Neutrophil (primary cell): Measurements from ENCODE around the gene PDCD1.

Experiments
- H3K27ac ChIP-seq: fragments of 200-600 bp; sonication (generic); 2 replicates; pipeline ENCODE4 v1.5.1; 2016; ENCODE audit warnings: mild to moderate bottlenecking, moderate library complexity
- H3K27me3 ChIP-seq: fragments of 200-600 bp; sonication (generic); 2 replicates; pipeline ENCODE4 v1.6.0; 2016; ENCODE audit warnings: mild to moderate bottlenecking
- H3K36me3 ChIP-seq: fragments of 200-600 bp; sonication (generic); 2 replicates; pipeline ENCODE4 v1.5.1; 2017
- H3K4me1 ChIP-seq, 2 experiments: fragments of 200-600 bp in 1 of 2; sonication (generic) in 1 of 2; 1 replicate in 1 of 2; 2 replicates in 1 of 2; pipeline versions ENCODE4 v1.5.1 to v1.6.1; 2013 to 2016; ENCODE audit warnings: low read depth in 1 of 2, low read length in 1 of 2, mild to moderate bottlenecking in 1 of 2, moderate library complexity in 1 of 2; ENCODE audit not compliant: control insufficient read depth in 1 of 2, insufficient read depth in 1 of 2
- H3K4me3 ChIP-seq, 2 experiments: fragments of 200-600 bp in 1 of 2; sonication (generic) in 1 of 2; 1 replicate in 1 of 2; 2 replicates in 1 of 2; pipeline ENCODE4 v1.5.1; 2013 to 2016; ENCODE audit warnings: low read depth in 1 of 2, low read length in 1 of 2, mild to moderate bottlenecking in 1 of 2, moderate library complexity in 1 of 2
- H3K9me3 ChIP-seq: fragments of 200-600 bp; sonication (generic); 2 replicates; pipeline ENCODE4 v1.5.1; 2016
- TF ChIP-seq, protein P1 (sequence below): fragments of 200-600 bp; sonication (generic); IDR thresholded peaks from 2 replicates; pipeline ENCODE4 v1.5.1; 2016; ENCODE audit warnings: antibody characterized with exemption

Gene PDCD1

GRCh38 chr2:241870611-241871537, 12.2 kb upstream of the PDCD1 start:
- Histone ChIP-seq H3K9me3 (no peaks in the 10 kb centered on the region), H3K36me3 (no peaks in the 10 kb centered on the region), H3K4me1 (no peaks in the 10 kb centered on the region), H3K27ac (no peak overlapping the region), H3K4me3 (no peak overlapping the region), H3K27me3 (peaks cover 46% of the 10 kb centered on the region)
- TF ChIP-seq, protein P1, sequence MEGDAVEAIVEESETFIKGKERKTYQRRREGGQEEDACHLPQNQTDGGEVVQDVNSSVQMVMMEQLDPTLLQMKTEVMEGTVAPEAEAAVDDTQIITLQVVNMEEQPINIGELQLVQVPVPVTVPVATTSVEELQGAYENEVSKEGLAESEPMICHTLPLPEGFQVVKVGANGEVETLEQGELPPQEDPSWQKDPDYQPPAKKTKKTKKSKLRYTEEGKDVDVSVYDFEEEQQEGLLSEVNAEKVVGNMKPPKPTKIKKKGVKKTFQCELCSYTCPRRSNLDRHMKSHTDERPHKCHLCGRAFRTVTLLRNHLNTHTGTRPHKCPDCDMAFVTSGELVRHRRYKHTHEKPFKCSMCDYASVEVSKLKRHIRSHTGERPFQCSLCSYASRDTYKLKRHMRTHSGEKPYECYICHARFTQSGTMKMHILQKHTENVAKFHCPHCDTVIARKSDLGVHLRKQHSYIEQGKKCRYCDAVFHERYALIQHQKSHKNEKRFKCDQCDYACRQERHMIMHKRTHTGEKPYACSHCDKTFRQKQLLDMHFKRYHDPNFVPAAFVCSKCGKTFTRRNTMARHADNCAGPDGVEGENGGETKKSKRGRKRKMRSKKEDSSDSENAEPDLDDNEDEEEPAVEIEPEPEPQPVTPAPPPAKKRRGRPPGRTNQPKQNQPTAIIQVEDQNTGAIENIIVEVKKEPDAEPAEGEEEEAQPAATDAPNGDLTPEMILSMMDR: no peak

DNA sequence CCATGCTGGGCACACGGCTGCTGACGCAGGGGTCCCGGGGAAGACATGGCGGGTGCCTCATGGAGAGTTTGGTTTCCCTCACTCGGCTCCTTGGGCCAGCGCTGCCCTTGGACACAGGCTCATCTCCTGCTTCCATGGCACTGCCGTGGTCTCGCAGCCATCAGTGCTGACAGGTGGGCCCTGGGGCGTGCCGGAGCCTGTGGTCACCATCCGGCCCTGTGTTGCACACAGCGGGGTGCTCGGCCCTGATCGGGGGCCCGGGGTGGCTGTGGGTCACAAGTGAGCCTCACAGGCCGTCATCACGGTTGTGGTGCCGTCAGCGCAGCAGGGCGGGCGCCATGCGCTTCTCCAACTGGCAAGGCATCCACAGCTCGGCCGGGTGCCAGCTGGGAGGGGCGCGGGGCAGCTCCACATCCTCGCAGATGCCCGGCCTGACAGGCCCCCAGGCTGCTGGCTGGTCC, 11.4 kb upstream of the PDCD1 start:
- no peaks in the 10 kb centered on the region for H3K4me1 ChIP-seq
- H3K27me3 ChIP-seq: peaks cover 53% of the 10 kb centered on the region
- H3K4me3 ChIP-seq: no peak overlapping the region
- no peak overlapping the region for H3K27ac ChIP-seq
- TF ChIP-seq, protein P1: no peak
- H3K36me3 ChIP-seq: no peaks in the 10 kb centered on the region
- H3K9me3 ChIP-seq: no peaks in the 10 kb centered on the region

DNA sequence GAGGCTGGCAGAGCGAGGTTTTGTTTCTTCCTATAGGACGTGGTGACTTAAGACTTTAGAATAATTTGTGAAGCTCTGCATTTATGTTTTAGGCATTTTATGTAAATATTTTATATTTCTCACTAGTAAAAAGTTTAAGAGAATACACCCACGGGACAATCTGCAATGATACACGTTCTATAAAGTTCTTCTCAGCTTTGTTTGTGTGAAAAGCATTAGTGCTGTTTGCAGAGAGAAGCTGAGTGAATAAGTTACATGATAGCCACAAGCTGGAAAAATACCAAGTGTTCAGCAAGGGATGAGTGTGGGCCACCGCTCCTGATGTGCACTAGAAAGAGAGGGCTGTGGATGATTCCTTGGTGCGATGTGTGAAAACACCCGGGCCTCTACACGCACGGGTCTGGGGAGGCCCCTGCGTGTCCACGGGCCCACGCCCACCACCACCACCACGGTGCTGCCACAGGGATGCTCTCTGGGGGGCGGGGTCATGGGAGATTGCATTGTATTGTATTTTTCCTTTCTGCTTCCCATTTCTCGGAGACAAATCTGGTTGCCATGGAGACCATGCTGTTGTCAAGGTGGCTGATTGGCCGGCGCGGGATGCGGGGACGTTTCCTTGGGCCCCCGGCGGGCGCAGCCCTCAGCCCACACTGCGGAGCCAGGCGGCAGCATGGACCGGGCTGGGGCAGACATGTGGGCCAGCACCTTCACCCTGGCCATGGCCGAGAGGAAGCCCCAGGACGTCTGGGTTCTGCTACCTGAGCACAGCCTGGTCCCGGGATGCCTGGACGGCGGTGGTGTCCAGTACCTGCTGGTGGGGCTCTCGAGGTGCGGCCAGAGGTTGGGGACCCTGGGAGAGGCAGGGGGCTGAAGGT, 10.6 kb upstream of the PDCD1 start, which contains the start of gene RTP5:
Gene RTP5 (plus strand): TSS at position 643 of the 875 bp plus-strand sequence. CDS start 28 bp downstream, at position 671.
- Histone ChIP-seq H3K4me1 (no peaks in the 10 kb centered on the region), H3K4me3 (no peak within 1 kb of the TSS), H3K27ac (no peak within 1 kb of the TSS), H3K27me3 (peaks cover 61% of the 10 kb centered on the region), H3K36me3 (no peaks in the 10 kb centered on the region), H3K9me3 (no peaks in the 10 kb centered on the region)
- TF ChIP-seq, protein P1: no peak

DNA sequence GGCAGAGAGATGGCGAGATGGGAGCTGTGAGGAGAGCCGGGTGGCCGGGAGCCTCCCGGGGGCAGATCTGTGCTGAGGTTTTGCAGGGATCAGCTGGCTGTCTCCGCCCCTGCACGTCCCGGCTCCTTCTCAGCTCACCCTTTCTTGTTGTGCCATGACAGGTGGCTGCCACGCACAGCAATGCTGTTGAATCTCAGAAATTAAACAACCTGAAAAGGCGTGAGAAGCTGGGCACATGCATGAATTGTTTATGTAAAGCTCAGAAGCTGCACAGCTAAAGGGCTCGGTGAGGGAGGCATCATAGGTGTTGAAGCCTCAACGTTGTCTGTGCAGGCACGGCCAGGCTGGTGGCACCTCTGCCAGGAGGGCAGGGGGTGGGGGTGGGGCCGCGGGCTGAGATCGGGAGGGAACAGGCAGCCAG, 10.0 kb upstream of the PDCD1 start:
- TF ChIP-seq, protein P1: no peak
- H3K36me3 ChIP-seq: no peaks in the 10 kb centered on the region
- H3K27me3 ChIP-seq: peaks cover 68% of the 10 kb centered on the region
- H3K27ac ChIP-seq: no peak overlapping the region
- H3K4me1 ChIP-seq: no peaks in the 10 kb centered on the region
- no peak overlapping the region for H3K4me3 ChIP-seq
- H3K9me3 ChIP-seq: no peaks in the 10 kb centered on the region

- Histone ChIP-seq H3K9me3 (no peaks in the 10 kb centered on the region), H3K27ac (no peak overlapping the region), H3K27me3 (peaks cover 76% of the 10 kb centered on the region), H3K4me3 (no peak overlapping the region), H3K36me3 (no peaks in the 10 kb centered on the region), H3K4me1 (no peaks in the 10 kb centered on the region)
- TF ChIP-seq, protein P1: no peak
Measured at GRCh38 chr2:241867776-241868420, 9.2 kb upstream of the PDCD1 start.
